Activated T-cell treated with anti-CD3 and anti-CD28 coated beads for 24 hours (primary cell): Measurements from ENCODE around the gene HK1.
"Not testable (repeated sequence)": the region's sequence is repeated elsewhere in the genome, so short reads cannot be mapped to it uniquely, and the experiment has no call there.

ENCODE experiments used
- DNase-seq: peaks from one replicate; pipeline ENCODE4 v3.0.0-alpha.2; 2020; ENCODE audit warnings: low read depth

The HK1 gene

GRCh38 chr10:69311309-69311708 is 33.0 kb downstream of the HK1 start:
- no peak for DNase-seq

- DNase-seq: no peak
These were observed 34.2 kb downstream of the HK1 start for GRCh38 chr10:69312528-69312927.

- DNase-seq: no peak
These were observed 36.8 kb downstream of the HK1 start for GRCh38 chr10:69315100-69315542.

DNA sequence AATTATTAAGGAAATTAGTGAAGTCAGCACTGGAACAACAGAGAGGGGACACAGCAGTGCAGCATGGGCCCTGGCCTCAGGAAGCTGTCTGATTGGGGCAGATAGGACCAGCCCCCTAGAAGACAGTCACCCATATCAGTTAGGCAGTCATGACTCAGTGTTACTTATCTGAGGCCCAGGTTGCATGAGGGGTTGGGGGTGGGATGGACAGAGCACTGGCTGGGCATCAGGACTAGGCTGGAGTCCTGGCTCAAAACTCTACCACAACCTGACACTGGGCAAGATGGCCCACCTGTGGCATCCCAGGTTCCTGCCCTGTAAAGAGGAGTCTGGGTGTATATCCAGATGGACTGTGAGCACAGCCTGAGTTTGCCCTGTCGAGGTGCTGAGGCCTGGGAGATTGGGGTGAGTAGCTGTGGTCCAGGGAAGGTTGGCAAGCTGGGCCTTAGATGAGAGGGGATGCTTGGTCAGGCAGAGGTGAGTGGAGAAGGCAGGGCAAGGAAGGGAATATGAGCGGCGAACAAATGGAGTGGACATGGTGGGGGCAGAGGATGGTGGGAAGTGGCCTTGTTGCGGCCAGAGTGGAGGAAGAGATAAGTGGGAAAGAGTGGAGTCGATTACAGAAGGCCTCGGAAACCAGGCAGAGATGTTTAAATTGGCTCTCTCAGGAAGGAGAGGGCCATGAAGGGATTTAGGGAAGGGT is 37.5 kb downstream of the HK1 start:
- no peak for DNase-seq

DNA sequence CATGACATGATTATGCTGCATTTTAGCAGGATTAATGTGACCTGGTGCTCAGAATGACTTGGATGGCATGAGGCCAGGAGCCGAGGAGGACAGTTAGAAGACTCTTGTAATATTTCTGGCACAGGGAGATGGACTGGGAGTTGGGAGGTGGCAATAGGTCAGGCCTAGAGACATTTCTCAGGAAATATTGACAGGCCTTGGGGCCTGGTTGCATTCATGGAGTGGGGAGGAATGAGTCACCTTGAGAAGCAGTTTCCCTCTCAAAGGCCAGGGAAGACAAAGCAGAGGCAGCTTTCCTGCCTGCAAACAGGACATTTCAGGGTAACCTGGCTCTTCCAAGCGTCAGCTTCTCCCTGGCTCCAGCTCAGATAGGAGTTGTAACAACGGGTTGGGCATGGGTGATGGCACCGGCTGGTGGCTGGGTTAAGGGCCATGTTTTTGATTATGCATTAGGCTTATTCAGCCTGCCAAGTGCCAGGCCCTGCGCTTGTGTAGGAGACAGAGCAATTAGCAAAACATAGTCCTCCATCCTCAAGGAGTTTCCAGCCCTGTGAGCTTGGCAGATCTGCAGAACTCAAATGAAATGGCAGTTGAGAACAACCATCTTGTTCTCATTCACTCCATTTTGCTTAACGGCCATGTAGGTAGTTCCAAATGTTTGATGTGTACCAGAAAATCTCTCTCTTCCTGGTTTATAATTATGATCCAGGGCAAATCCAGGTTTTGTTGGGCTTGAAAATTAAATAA is 38.2 kb downstream of the HK1 start:
- no peak for DNase-seq

GRCh38 chr10:69317175-69317604 is 38.9 kb downstream of the HK1 start:
- DNase-seq: no peak

GRCh38 chr10:69317626-69318105 is 39.4 kb downstream of the HK1 start:
- no peak for DNase-seq

- peak; percentile 87 for DNase-seq
These were observed 40.0 kb downstream of the HK1 start for GRCh38 chr10:69318106-69318866.

- DNase-seq: peak; percentile 68
These were observed 40.8 kb downstream of the HK1 start for GRCh38 chr10:69318867-69319727.

GRCh38 chr10:69319841-69320316 is 41.6 kb downstream of the HK1 start:
- no peak for DNase-seq

DNA sequence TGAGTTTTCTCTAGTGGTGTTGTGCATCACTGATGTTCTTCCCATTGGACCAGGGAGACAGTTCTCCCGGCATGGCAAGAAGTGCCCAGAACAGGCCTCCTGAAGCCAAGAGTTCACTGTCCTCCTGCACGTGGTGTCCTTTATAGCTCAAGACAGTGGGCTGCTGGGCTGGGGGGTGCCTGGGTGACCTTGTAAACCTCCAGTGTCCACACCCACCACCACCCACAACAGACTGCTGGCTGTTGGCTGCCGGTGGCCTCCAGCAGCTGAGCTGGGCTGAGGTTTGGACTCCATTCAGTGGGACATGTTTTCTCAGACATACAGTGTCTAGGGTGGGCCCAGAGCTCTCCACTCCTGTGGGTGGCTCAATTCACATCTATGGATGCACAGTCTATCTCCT is 42.2 kb downstream of the HK1 start:
- DNase-seq: no peak

GRCh38 chr10:69321039-69321715 is 42.9 kb downstream of the HK1 start:
- no peak for DNase-seq

- DNase-seq: no peak
These were observed 43.6 kb downstream of the HK1 start for GRCh38 chr10:69321865-69322264.

GRCh38 chr10:69322346-69322745 is 44.0 kb downstream of the HK1 start:
- DNase-seq: not testable (repeated sequence)

DNA sequence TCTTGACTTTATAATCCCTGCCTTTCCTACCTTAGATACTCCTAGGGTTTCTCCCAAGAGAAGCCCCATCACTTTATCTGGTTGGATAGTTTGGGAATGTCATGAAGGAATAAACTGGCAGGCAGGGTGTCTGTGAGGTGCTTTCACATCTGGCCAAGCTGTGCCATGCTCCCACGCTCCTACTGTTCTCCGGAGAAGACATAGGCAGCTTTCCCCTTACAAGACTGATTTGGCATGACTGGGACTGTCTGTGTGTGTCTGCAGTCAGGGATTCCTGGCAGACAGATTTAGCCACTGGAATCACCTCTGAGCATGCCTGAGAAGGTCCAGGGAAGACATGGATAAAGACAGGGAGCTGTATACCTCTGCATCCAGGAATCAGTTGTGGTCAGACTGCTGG is 45.3 kb downstream of the HK1 start:
- no peak for DNase-seq

GRCh38 chr10:69324583-69324982 is 46.3 kb downstream of the HK1 start:
- no peak for DNase-seq

GRCh38 chr10:69325637-69326523 is 47.6 kb downstream of the HK1 start:
- DNase-seq: not testable (repeated sequence)

- DNase-seq: no peak
These were observed 48.4 kb downstream of the HK1 start for GRCh38 chr10:69326692-69327091.

DNA sequence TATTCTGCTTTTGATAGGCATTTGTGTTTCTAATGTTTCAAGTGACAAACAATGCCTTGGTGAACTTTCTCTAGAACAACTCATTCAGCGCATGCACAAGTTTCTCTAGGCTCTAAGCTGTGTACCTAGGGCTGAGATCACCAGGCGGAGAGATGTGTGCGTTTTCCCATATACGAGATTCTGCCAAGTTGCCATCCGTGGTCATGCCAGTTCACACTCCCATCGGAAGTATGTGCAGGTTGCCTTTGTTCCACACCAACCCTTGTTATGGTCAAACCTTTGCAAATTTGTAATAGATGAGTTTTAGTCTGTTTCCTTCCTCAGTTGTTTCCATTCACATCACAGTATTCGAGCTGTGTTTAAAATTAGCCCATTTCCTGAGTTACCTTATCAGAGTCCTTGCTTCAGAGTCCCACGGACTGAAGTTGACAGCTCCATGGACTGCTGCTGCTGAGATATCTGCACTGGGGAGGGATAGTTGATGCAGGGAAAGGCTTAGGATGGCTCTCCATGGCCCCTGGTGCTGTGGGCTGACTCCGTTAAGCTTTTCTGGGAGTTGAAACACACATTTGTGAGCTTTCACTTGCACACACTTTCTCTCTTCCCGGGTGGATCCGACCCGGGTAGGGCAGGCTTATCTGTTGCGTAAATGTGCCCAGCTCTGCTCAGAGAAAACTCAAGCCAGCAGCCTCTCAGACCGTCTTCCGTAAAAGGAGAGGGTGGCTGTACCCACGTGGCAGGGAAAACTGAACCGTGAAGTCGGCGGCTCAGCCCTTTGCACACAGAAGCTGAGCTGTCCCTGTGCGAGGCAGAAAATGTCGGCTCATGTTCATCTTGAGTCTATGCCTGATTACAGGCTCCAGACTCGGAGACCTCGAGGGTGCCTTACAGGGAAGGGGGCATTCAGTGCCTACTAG is 49.4 kb downstream of the HK1 start:
- no peak for DNase-seq
